GM21723 (cell line): Measurements from ENCODE around the gene DPPA5.

Source experiments
- ATAC-seq: cut with Tn5 transposase; IDR thresholded peaks from one replicate; pipeline ENCODE4 v1.9.1; 2021; ENCODE audit warnings: mild to moderate bottlenecking, moderate library complexity; ENCODE audit not compliant: unreplicated experiment

DPPA5 gene

DNA sequence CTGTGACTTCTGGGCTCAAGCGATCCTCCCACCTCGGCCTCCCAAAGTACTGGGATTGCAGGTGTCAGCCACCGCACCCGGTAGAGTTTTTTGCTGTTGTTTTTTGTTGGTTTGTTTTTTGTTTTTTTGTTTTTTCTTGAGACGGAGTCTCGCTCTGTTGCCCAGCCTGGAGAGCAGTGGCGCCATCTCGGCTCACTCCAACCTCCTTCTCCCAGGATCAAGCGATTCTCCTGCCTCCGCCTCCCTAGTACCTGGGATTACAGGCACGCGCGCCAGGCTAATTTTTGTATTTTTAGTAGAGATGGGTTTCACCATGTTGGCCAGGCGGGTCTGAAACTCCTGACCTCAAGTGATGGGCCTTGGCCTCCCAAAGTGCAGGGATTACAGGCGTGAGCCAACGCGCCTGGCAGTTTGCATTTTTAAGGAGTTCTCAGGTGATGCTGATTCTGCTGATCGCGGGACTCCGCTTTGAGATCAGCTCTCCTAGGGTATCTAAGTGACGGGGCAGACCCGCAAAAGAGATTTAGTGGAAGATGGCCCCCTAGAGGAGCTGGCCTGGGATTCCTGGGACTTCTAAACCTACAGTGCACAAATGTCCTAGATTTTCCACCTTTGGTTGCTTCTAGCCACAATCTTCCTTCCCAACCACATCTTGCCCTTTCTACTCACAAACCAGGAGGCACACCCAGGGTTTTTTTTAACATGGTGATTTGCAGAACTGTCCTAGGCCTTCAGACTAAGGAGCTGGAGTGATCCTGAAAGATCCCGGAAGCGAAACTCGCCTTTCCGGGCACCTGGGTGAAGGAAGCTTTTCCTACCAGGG lies 45.2 kb downstream of the DPPA5 start:
- no peak for ATAC-seq

GRCh38 chr6:73303773-73304172 lies 50.3 kb downstream of the DPPA5 start:
- peak; percentile 49 for ATAC-seq
